NCI-H146 treated with DMSO at 0.1 percent for 48 hours (cell line): ENCODE data around the gene HEG1.

Source experiments
- DNase-seq: peaks from one replicate; lab custom pipeline; 2025; ENCODE audit not compliant: unreplicated experiment; lab: John Stamatoyannopoulos, UW

The HEG1 gene

GRCh38 chr3:125072749-125073389, 17.1 kb upstream of the HEG1 start:
- no peak for DNase-seq

DNA sequence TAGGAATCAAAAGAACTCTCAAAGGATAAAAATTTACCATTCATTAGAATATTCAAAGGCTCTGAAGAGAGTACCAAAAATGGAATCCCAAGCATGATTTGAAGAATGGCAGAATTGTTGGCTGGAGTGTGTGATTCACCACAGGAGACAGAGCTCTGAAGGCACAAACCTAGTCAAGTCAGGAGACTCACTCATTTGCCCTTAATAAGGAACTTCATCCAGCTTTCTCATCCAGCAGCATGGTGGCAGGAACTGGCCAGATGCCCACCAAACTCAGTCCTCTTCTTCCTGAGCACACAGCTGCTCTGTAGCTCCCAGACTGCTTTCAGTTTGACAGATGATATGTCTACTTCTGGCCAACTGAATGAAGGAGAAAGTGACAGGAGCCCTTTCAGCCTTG, 16.5 kb upstream of the HEG1 start:
- DNase-seq, result no peak

GRCh38 chr3:125069968-125070745, 14.4 kb upstream of the HEG1 start:
- DNase-seq, result no peak

DNA sequence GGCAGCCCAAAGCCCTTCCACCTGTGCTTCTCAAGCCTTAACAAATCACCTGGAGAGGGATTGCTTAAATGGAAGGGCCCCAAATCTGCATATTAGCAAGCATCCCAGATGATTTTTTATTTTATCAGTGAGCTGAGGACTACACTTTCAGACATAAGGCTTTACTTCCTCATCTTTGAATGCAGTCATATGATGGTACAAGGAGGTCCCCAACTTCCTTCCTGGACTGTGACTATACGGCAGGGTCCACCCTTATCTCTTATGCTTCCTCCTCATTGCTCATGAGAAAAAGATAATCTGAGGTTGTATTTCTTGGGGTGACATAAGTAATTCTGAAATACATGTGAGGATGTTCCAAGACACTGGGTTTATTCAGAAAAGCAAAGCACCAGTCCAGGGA, 13.7 kb upstream of the HEG1 start:
- no peak for DNase-seq

GRCh38 chr3:125068265-125068664, 12.5 kb upstream of the HEG1 start:
- DNase-seq, result no peak

GRCh38 chr3:125067225-125067624, 11.4 kb upstream of the HEG1 start:
- DNase-seq, result no peak

GRCh38 chr3:125062904-125063618, 7.3 kb upstream of the HEG1 start:
- DNase-seq, result no peak

DNA sequence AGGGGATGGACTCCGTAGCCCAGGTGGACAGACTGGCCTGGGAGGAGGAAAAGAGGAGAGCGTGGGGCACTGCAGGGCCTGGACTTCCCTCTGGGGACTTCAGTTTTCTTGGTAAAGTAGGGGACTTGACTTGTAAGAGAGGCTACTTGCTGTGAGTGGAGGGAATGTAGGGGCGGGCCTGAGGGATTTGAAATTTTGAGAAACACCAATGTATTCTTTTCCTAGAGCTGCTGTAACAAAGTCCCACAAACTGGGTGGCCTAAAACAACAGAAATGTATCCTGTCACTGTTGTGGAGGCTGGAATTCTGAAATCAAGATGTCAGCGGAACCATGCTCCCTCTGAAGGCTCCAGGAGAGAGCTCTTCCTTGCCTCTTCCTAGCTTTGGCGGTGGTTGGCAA, 5.8 kb upstream of the HEG1 start:
- no peak for DNase-seq

GRCh38 chr3:125061170-125061569, 5.4 kb upstream of the HEG1 start:
- no peak for DNase-seq

DNA sequence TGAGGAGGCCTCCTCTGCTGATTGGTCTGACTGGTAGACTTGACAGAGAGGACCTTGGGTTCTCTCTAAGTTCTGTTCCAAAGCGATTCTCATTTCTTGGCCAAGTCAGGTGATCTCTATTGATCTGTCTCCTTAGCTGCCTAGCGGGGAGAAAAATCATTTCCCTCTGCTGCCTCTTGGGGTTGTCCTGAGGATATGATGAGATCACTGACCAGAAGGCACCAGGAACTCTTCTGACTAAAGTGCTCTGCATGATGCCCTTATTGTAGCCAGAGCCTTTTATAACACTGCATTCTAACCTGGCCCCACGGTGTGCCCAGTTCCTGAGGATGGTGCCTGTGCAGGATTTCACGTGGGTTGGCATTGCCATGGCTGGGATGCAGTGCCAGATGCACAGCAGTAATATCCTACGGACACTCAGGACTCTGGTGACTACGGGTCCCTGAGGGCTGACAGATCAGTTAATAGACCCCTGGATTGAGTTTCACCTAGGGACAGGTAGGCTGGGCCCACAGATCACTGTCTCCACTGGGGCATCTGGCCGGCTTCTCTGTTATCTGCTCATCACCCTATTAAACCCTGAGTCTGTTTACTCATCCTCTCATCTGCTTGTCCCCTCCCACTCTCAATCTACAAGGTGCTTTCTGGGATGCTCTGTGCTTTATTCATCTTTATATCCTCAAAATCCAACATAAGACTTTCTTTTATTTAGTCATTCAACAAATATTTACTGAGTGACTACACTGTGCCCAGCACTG, 3.9 kb upstream of the HEG1 start:
- DNase-seq, result peak; percentile 48

GRCh38 chr3:125058959-125059358, 3.2 kb upstream of the HEG1 start:
- no peak for DNase-seq

DNA sequence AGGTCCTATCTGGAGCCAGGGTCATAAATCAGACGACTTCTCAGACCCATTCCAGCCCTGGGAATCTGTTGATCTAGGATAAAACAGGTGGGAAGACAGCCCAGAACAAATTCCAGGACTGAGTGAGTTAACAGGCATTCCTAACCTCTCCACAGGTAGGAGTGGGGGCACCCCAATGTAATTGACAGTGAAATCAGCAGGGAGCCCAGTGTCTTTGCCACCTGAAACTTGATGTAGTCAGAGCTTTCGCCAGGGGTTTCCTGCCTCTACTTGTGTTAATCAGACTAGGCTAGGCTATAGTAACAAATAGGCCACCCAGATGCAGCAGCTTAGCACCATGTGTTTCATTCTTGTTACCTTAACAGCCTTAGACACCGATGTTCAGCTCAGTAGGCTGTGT, 2.7 kb upstream of the HEG1 start:
- no peak for DNase-seq

DNA sequence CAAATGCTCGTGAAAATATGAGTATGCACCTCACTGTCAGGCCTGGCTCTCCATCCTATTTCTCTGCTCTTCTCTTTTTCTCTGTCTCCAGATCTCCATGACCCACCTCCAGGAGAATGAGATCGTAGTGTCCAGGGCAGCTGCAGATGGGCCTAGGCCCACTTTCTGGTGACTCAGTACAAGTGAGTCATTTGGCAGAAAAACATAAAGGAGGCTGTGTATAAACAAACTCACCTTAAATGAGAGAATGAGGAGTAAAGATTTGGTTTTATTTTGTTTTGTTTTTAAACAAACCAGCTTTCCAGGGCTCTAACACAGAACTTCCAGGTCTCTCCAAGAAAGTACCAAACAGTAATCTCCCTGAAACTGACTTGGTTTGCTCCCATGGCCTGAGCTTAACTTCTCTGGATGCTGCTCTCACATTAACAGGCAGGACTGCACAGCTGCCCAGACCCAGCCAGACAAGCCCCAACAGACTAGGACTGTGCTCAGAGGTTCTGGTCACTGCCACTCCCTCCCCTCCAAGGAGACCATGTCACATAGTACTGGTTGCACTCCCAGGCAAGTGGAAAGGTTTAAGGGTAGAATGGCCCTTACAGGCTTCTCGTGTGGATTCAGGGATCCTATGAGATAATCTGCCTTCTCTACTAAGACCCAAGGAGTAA, 1.5 kb upstream of the HEG1 start:
- DNase-seq, result no peak

DNA sequence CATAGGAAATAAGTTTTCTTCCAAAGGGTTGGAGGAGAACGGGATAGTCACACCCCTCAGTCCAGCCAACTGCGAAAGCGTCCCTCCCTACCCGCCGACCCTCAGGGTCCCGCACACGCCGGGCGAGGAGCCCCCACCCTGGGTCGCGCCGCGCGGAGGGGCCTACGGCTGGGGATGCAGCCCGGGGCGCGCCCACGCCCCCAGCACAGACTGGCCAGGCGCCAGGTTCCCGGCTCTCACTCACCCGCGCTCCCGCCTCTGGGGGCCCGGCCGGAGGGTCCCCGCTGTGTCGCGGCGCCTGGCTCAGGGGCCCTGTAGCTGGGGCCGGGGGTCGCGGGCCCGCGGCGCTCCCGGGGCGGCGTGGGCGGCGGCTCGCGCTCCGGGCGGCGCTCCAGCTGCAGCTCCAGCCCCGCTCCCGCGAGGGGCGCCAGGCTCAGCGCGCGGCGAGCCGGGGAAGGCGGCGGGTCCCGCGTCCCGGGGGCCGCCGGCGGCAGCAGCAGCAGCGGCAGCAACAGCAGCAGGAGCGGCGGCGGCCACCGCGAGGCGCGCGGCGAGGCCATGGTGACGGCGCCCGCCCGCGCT, 375 bp downstream of the HEG1 start:
- peak; percentile 63 for DNase-seq

DNA sequence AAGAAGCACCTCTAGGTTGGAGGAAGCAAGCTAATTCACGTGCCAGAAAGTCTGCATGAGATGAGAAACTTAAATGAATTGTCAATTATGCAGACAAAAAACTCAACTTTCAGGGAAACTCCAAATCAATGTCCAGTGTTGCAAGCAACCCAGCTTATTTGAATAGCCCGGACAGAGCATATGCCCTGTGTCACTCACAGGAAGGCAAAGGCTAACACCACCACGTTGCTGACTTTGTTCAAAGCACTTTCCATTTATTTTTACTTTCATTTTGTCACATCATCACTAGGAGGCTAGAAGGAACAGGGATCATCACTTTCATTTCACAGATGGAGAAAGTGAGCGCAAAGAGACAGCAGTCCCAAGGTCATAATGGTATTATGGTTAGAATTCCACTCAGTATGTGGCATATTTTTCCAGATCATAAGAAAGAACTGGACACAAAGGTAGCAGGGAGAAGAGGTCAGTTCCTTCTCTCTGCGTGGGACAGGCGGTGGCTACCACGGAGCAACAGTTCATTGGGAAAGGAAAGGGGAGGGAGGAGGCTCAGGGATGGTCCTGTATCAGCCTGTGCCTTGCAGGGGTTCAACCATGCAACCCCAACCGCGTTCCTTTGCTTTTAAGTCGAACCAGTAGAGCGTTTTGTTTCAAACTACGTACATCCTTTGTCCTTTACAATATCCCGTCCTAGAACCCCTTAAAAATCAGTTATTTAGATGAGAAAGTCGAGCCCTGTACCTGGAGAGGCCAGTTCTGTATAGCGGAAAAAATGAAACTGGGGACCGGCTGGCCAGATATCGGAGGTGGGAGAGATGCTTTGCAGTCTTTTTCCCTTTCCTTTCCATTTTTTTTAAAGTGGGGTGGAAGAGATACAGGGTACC, 1.1 kb downstream of the HEG1 start:
- DNase-seq, result no peak

GRCh38 chr3:125054062-125054448, 1.7 kb downstream of the HEG1 start:
- DNase-seq, result no peak

DNA sequence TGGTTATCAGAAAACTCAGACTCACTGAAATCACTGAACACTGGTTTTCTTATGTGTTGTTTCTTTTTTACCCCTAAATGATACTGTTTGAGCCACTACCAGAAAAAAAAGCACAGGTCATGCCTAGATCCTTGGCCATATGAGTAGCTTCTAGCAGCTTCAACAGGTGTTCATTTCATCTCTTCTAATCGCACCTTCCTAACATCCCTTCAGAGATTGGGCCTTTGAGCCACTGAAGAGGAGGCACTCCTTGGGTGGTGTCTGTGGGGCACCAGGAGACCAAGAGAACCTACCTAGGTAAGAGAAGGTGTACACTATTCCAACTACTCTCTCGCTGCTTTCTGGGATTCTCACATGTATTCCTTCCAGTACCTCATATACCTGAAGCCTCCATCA, 2.5 kb downstream of the HEG1 start:
- no peak for DNase-seq

GRCh38 chr3:125052624-125053303, 3.0 kb downstream of the HEG1 start:
- no peak for DNase-seq
